NCI-H1048 (cell line): ENCODE measurements around the gene NOCT.
A peak's percentile ranks its signal among the peaks of the same experiment; 100 is the strongest.
"Not testable (repeated sequence)": the region's sequence is repeated elsewhere in the genome, so short reads cannot be mapped to it uniquely, and the experiment has no call there.

Experiments
- DNase-seq: peaks from one replicate; lab custom pipeline; 2025; lab: John Stamatoyannopoulos, UW

The NOCT gene

DNA sequence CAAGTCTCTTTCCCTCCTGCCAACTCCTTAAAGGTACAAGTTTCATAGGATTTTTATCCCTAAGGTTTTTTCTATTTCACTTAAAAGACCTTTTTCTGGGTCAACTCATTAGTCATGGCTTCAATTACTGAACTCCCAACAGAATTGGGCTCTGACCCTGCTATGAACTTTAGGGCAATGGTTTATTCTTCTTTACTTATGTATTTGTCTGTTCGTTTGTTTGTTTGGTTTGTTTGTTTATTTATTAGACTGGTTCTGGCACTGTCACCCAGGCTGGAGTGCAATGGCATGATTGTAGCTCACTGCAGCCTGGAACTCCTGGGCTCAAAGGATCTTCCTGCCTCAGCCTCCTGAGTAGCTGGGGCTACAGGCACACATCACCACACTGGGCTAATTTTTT is 5.9 kb upstream of the NOCT start:
- DNase-seq: no peak

DNA sequence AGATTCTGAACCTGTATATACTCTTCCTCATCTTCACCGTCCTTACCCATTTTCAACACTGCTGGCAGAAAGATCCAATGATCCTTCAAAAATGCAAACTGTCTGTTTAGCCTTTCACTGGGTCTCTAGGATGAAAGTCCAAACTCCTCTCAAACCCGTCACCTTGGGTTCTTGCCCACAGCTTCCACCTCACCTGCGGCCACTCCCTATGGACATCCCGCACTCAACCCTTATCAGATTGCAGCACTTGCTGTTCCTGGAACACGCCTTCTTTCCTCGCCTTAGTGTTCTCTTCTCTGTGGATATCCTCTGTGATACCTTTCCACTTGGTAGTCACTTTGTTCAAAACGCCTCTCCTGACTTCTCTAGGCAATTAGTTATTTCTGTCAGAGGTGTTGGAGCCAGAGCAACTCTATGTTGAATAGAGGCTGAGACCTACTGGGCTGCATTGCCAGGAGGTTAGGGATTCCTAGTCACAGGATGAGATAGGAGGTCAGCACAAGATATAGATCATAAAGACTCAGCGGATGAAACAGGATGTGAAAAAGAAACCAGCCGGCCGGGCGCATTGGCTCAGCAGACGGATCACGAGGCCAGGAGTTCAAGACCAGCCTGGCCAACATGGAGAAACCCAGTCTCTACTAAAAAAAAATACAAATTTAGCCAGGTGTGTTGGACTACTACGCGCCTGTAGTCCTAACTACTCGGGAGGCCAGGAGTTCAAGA is 4.2 kb upstream of the NOCT start:
- no peak for DNase-seq

DNA sequence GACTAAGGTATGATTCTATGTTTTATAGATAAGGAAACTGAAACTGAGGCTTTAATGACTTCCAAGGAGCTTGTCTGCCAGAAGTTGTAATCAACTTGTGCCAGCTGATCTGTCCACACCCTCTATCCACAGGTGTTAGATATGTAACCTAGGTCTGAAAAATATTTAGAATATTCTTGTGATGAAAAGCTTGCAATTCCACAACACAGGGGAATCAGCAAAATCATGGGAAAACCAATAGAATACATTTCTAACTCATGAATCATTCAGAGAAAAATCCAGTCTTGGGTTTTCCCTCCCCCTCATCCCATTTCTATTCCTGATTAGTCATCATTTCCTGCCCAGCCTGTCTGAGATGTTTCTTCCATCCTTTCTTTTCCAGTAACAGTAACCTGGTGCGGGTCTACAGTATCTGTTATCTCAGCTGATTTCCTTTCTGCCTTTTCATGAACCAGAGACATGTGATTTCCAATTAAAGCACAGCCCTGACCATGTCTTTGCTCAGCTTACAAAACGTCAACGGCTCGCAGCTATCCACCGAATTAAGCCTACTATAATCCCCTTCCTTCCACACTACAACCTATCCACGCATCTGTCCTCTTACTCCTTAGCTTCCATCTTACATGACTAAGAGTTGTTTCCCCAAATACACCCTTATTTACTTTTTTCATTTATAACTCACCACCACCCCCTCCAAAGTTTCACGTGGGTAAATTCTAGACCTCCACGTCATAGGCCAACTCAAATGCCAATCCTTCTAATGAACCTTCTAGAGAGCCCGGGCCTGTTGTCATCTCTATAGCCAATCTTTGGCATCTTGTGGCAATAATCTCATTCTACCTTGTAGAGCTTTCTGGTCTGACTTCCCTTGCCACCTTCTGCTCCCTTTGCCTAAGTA is 961 bp upstream of the NOCT start:
- no peak for DNase-seq

DNA sequence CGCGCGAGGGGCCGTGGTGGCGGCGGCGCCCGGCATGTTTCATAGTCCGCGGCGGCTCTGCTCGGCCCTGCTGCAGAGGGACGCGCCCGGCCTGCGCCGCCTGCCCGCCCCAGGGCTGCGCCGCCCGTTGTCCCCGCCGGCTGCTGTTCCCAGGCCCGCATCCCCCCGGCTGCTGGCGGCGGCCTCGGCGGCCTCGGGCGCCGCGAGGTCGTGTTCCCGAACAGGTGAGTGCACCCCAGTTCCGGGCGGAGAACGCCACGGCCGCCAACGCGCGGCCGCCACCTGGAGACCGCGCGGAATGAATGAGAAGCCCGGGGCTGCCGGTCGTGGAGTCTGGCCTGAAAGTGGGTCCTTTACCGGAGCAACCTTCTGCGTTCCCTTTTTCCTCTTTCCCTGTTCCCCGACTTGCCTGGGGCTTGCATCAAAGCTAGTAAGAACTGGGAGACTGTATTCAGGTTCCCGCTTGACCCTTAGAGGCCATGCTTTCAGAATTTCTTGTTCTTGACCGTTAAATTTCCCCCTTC is 429 bp downstream of the NOCT start:
- DNase-seq: no peak

DNA sequence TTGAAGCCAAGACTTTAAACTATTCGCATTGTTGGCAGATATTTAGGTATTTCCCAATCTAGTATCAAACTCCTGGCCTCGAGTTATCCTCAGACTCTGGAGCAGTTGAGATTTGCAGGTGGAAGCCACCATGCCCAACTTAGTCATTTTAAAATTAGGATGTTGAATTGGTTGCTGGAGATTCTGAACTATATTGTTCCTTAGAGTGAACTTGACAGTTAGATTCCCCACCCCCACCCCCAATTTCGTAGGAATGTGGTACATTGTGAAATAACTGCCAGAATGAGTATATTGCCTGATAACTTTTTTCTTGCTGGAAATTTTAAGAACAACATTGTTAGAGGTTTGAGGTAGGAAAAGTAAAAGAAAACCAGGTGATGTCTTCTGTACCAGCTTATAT is 2.3 kb downstream of the NOCT start:
- DNase-seq: no peak

DNA sequence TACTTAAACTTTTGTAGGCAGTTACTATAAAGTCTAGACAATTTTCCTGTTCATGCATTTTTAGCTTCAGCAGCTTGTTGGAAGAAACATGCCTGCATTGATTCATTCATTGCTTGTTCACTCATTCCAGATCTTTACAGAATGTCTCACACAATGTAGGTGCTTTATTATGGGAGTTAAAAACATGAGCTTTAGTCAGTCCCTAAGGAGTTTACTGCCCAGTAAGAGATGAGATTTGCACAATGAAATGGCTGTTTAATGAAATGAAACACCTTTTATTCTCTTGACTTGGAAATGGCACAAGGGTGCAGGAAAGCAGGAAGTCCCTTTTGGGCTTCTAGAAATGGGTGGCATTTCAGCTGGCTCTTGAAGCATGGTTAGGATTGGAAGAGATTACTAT is 2.9 kb downstream of the NOCT start:
- DNase-seq: no peak

DNA sequence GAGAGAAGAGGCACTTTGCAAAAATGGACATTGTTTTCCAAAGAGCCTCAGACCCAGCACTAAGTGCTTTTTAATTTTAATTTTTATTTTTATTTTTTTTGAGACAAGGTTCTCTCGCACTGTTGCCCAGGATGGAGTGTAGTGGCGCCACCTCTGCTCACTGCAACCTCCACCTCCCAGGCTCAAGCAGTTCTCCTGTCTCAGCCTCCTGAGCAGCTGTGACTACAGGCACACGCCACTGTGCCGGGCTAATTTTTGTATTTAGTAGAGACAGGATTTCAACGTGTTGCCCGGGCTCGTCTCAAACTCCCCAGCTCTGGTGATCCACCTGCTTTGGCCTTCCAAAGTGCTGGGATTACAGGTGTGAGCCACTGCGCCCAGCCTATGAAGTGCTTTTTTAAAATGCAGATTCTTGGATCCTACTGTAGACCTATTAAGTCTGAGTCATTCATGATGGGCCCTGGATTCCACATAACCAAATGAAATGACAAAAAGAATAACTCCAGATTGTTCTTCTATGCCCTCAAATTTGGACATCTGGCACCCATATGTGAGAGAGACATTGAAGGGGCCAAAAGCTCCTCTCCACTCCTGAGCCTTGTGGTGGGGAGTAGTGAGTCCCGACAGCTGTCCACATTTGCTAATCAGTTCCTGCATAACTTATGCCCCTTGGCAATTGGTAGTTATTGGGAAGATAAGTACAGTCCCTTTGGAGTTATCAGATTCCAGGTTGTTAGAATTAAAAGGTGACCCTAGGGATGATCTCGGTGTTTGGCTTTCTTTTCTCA is 3.6 kb downstream of the NOCT start:
- DNase-seq: no peak

DNA sequence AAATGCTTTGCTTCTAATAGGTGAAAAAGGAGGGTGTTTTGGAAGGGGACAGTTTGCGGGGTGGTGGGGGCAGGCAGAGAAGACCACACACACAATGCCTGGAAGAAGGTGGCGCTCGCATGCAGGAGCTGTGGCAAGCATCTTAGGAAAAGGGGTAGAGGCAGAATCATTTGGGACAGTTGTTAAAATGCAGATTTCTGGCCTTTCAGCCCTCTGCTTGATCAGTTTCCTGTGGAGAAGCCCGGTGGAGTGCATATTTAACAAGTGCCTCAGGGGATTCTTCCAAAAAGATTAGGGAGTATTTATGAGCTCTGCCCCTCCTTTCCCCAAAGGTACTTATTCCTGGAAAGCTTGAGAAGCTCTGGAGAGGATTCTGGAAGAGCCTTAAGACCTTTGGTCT is 4.8 kb downstream of the NOCT start:
- no peak for DNase-seq

DNA sequence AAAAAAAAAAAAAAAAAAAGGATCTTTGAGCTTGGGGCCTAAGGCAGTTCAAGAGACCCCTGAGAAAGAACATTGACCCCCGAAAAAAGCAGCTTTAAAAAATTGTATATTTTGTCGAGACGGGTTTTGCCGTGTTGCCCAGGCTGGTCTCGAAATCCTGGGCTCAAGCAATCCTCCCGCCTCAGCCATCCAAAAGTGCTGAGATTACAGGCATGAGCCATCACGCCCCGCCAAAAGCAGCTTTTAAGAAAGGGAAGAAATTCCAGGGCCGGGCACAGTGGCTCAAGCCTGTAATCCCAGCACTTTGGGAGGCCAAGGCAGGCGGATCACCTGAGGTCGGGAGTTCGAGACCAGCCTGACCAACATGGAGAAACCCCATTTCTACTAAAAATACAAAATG is 5.5 kb downstream of the NOCT start:
- not testable (repeated sequence) for DNase-seq

DNA sequence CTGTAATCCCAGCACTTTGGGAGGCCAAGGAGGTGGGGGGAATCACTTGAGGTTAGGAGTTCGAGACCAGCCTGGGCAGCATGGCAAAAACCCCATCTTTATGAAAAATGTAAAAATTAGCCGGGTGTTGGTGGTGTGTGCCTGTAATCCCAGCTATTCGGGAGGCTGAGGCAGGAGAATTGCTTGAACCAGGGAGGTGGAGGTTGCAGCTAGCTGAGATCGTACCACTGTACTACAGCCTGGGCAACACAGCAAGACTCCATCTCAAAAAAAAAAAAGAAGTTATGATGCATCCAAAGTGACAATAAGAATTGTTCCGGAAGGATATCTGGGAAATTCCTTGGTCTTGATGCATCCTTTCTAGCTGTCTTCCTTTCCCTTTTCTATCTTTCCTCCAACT is 7.3 kb downstream of the NOCT start:
- no peak for DNase-seq

DNA sequence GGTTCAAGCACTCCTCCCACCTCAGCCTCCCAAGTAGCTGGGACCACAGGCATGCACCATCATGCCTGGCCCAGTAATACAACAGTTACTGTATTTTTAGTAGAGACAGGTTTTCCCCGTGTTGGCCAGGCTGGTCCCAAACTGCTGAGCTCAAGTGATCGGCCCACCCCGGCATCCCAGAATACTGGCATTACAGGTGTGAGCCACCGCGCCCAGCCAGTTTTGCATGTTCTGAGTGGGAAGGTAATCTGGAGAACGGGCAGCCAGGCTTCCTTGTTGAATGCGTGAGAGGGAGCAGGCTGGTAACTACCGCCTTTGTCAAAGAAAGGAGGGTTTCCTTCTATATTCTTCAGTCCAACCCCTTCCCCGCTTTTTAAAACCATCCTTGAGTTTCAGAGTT is 9.1 kb downstream of the NOCT start:
- no peak for DNase-seq

DNA sequence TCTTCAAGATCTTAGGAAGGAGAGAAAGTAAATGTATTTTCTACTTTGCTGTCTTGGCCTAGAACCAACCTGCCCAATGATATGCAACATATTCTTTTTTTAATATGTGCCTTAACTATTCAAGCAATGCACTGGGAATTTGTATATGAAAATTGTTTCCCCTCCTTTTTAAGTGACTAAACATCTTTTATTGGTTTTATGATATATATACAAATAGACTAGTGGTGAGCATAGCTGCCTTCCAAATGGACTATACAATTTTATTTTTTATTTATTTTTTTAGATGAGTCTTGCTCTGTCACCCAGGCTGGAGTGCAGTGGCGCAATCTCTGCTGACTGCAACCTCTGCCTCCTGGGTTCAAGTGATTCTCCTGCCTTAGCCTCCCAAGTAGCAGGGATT is 10.3 kb downstream of the NOCT start:
- DNase-seq: no peak

DNA sequence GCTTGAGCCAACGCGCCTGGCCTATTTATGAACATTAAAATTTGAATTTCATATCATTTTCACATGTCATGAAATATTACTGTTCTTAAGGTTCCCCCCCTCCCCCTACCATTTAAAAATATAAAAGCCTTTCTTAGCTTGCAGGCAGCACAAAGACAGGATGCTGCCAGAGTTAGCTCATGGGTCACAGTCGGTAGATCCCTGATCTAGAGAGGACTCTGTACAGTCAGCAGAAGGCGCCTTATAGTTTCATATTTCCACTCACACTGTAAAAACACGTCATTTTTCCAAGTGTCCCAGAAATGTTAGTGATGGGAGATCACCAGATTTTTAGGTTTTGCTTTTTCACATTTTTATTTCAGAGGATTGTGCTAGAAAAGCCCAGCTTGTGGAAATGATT is 12.2 kb downstream of the NOCT start:
- DNase-seq: no peak

DNA sequence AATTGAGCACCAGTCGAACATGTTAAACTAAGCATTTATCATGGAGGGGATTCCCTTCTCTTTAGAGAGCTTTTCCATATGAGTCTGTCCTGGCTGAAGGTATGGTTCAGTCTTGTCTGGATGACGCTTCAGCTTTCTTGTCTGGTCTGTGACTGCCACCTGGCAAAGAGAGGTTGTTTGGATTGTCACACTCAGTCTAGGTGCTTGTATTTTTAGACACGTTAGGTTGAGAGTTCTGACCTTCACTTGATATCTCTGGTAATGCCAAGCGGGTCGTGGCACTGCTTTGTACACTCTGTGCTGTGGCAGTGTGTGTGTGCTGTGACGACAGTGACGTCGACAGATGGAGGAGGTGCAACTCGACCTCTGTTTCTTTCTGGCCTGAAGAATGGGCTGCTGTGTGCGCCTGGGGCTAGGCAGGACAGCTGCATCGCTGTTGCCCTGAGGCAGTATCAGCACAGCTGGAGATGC is 12.6 kb downstream of the NOCT start:
- DNase-seq: no peak

DNA sequence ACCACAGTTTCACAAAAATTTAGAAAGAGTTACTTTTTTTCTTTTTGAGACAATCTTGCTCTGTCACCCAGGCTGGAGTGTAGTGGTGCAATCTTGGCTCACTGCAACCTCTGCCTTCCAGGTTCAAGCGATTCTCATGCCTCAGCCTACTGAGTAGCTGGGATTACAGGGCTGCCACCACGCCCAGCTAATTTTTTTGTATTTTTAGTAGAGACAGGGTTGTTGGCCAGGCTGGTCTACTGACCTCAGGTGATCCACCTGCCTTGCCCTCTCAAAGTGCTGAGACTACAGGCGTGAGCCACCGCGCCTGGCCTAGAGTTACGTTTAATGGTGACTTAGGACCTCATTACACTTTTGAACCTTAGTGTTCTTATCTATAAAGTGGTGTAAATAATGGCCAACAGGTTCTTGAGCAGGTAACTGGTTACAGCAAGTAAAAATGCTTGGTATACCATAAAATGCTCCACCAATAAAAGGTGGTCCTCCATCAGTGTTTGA is 14.3 kb downstream of the NOCT start:
- not testable (repeated sequence) for DNase-seq

DNA sequence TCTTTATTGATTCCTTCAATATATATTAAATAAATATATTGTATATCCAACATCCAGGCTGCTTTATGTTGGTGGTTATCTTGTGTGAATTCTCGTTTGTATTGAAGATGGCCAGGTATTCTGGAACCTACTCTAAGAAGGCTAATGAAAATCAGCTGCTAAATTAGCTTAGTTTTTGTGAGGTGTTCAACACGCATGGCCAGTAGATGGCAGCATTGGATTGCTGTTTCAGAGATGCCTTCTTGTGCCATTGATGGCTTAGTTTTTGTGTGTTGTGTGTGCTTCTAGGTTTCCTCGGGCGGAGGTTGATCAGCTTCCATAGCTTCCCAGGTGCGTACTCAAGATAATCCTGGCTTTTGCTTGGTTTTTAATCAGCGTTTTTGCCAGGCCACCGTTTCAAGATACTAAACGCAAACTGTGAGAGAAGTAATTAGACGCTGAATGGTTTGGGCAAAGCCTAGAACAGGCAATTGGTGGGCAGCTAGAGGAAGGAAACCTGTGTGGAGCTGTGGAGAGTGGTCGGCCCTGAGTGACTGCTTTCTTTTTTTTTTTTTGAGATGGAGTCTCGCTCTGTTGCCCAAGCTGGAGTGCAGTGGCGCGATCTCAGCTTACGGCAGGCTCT is 15.1 kb downstream of the NOCT start:
- peak; percentile 49 for DNase-seq

DNA sequence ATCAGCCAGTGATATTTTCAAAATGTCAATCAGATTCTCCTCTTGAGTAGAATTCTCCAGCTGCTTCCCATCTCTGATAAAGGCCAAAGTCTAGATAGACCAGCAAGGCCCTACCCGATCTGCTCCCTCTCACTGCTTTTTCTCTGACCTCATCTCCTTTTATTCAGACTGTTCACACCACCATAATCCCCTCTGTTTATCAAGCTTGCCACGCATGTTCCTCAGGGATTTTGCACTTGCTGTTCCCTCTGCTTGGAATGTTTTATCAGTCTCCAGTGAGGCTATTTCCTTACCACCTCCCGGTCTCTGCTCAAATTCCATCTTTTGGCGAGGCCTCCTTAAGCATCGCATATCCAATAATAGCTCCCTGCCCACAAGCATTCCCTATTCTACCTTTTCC is 20.1 kb downstream of the NOCT start:
- DNase-seq: no peak

DNA sequence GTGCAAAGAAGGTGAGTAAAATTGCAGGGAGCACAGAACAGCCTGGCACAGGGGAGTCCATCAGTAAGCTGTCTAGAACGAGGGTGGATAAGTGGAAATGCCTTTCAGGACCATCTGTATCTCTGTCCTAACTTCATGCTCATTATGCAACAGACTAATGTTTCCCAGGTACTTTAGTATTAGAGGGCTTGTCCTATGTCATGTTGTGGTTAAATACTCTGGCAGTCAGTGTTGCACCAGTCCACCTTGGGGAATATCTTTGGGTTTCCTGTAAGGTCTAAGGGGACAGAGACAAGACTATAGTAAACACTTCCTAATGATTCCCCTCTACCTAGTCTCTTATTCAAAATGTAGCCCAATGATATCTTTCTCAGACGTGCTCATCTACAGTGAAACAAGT is 21.3 kb downstream of the NOCT start:
- no peak for DNase-seq

DNA sequence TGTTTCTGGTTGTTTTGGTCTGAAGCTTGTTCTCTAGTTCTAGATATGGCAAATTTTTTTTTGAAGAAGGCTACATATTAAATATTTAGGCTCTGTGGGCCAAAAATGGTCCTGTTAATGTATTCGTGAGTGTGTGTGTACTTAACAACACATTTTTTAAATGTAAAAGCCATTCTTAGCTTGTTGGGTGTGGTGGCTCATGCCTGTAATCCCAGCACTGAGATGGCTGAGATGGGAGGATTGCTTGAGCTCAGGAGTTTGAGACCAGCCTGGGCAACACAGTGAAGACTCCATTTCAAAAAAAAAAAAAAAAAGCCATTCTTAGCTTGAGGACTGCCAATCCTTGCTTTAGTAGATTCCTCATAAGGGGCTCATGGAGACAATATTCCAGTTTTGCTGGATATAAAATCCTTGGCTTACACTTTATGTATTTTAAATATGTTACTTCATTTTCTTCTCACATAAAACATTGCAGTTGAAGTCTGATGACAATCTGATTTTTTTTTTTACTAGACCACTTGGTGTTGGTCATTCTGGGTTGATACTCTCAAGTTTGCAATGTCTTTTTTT is 23.4 kb downstream of the NOCT start:
- DNase-seq: no peak

DNA sequence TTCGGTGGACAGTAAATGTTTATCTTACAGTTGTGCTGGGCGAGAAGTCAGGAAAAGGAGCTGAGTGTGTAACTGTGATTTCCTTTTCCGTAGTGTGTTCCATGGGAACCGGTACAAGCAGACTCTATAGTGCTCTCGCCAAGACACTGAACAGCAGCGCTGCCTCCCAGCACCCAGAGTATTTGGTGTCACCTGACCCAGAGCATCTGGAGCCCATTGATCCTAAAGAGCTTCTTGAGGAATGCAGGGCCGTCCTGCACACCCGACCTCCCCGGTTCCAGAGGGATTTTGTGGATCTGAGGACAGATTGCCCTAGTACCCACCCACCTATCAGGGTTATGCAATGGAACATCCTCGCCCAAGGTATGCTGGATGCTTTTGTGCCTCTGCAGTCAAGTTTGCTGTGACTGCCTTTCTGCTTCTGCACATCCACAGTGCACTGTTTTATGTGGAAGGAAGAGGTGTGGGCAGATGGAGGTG is 27.4 kb downstream of the NOCT start:
- no peak for DNase-seq

DNA sequence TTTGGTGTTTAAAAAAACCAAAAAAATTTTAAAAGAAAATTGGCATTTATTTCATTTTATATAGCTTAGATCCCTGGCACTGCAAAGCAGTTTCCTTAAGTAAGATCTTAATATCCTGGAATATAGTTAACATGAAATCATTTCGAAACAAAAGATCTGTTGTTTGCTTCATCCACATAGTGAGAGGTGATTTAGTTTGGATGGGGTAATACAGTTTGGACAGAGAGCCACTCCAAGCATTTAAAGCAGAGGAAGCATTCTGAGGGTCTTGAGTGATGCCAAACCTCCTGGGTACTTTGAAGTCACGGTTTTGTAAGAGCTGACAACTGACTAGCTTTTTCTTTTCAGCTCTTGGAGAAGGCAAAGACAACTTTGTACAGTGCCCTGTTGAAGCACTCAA is 28.7 kb downstream of the NOCT start:
- DNase-seq: no peak
